ENCODE data around the gene CXCL17.

Gene CXCL17

GRCh38 chr19:42423462-42424344 lies 19.0 kb downstream of the CXCL17 start:
- Histone ChIP-seq H3K4me3 (peak overlapping the region; percentile 74), H3K27ac (peak overlapping the region in 1 of 2 donors; percentile 60)
- TF ChIP-seq CTCF (IDR thresholded peaks at IDR 0.05), result no peak
- DNase-seq (ENCODE audit: low spot score), result peak; percentile 83

- DNase-seq (ENCODE audit: low spot score), result no peak
- Histone ChIP-seq H3K4me3 (peak overlapping the region; percentile 74), H3K27ac (peak overlapping the region in 1 of 2 donors; percentile 51)
- TF ChIP-seq CTCF (IDR thresholded peaks at IDR 0.05), result no peak
Observed at GRCh38 chr19:42422901-42423461, 19.8 kb downstream of the CXCL17 start.

GRCh38 chr19:42422092-42422900 lies 20.4 kb downstream of the CXCL17 start:
- Histone ChIP-seq H3K27ac (peak overlapping the region in 1 of 2 donors; percentile 51), H3K4me3 (peak overlapping the region; percentile 74)
- no peak for TF ChIP-seq CTCF (IDR thresholded peaks at IDR 0.05)
- no peak for DNase-seq (ENCODE audit: low spot score)

GRCh38 chr19:42421591-42422031 lies 21.1 kb downstream of the CXCL17 start:
- no peak for DNase-seq (ENCODE audit: low spot score)
- Histone ChIP-seq H3K27ac (peak overlapping the region in 1 of 2 donors; percentile 51), H3K4me3 (peak overlapping the region; percentile 74)
- TF ChIP-seq CTCF (IDR thresholded peaks at IDR 0.05), result no peak

- H3K27ac ChIP-seq, result peak overlapping the region in 1 of 2 donors; percentile 51
Observed at GRCh38 chr19:42421101-42421500, 21.6 kb downstream of the CXCL17 start.

GRCh38 chr19:42420055-42420544 lies 22.6 kb downstream of the CXCL17 start:
- Histone ChIP-seq H3K4me3 (no peak overlapping the region), H3K27ac (no peak overlapping the region)
- no peak for TF ChIP-seq CTCF (IDR thresholded peaks at IDR 0.05)
- DNase-seq (ENCODE audit: low spot score), result no peak

More at GRCh38 chr19:42421101-42421500, 21.6 kb downstream of the CXCL17 start:
- no peak for DNase-seq (ENCODE audit: low spot score)
- no peak overlapping the region for H3K4me3 ChIP-seq
- TF ChIP-seq CTCF (IDR thresholded peaks at IDR 0.05), result no peak

Measured in coronary artery (tissue), 2 donors.